HepG2 (cell line): ENCODE measurements around the gene SYNE2. TPM values are rescaled to one million over a fixed set of nuclear protein-coding genes. Genes with fewer than 3 reads are reported as not detected.

Experiments used
- ATAC-seq: fragments of 200-7000 bp; cut with Tn5 transposase; 3 replicates; pipeline ENCODE4 v1.9.1; 2020; ENCODE audit warnings: mild to moderate bottlenecking, moderate library complexity
- BruUV-seq: library from RNA; stranded (reverse); fragments of 400-500 nt; replicated peaks from 2 replicates; lab custom pipeline; 2021; lab: Mats Ljungman, UMichigan
- CTCF ChIA-PET: fragments of 300-600 bp; formaldehyde crosslinking; extraction: SDS; loops from one replicate; lab custom pipeline; 2021; ENCODE audit warnings: low total read pairs, inconsistent platforms, low intra/inter-chr PET ratio; lab: Yijun Ruan, JAX
- POLR2A ChIA-PET: fragments of 350-600 bp; sonication (Branson Sonifier 250); formaldehyde crosslinking; loops from one replicate; lab custom pipeline; 2020; ENCODE audit warnings: antibody characterized with exemption, inconsistent platforms; lab: Yijun Ruan, JAX
- DNase-seq: peaks from one replicate; pipeline ENCODE4 v3.0.0-alpha.2; 2015; ENCODE audit warnings: low spot score
- FAIRE-seq: peaks from 3 replicates; lab custom pipeline; 2011; peaks lifted over from hg19 to GRCh38; lab: Jason Lieb, UNC
- H2AFZ ChIP-seq: one replicate; pipeline ENCODE4 v1.6.1; 2011; ENCODE audit warnings: low read length, inconsistent platforms
- H3K27ac ChIP-seq: fragments of 300-600 bp; 3 replicates; pipeline ENCODE4 v1.8.0; 2011; ENCODE audit warnings: mixed run types, mild to moderate bottlenecking, mixed read lengths, low read length, inconsistent platforms; ENCODE audit not compliant: insufficient read depth; ENCODE audit errors: extremely low read length
- H3K27me3 ChIP-seq, 2 experiments: fragments of 200-600 bp in 1 of 2; 2 replicates in 1 of 2; 3 replicates in 1 of 2; pipeline versions ENCODE4 v1.6.0 to v1.8.0; 2011; ENCODE audit warnings: low read length in 2 of 2, mild to moderate bottlenecking in 2 of 2, moderate library complexity in 2 of 2, inconsistent platforms in 1 of 2; ENCODE audit not compliant: insufficient read depth in 2 of 2, control insufficient read depth in 1 of 2
- H3K36me3 ChIP-seq, 2 experiments: fragments of 200-600 bp in 1 of 2; replicated peaks in 1 of 2; 2 replicates in 1 of 2; 3 replicates in 1 of 2; pipeline versions ENCODE4 v1.5.1 to v1.8.0; 2011; ENCODE audit warnings: low read length in 2 of 2, inconsistent platforms in 1 of 2; ENCODE audit not compliant: insufficient read depth in 2 of 2, control insufficient read depth in 1 of 2
- H3K4me1 ChIP-seq: 2 replicates; pipeline ENCODE4 v1.5.1; 2012; ENCODE audit warnings: low read length, inconsistent platforms; ENCODE audit not compliant: insufficient read depth
- H3K4me2 ChIP-seq: 2 replicates; pipeline ENCODE4 v1.6.0; 2011; ENCODE audit warnings: low read depth, low read length, inconsistent platforms
- H3K4me3 ChIP-seq, 3 experiments: fragments of 200-600 bp in 1 of 3; sonication (generic), shearing (Covaris generic) in 1 of 3; replicated peaks in 1 of 3; 2 replicates each; pipeline ENCODE4 v1.5.1; 2011 to 2016; ENCODE audit warnings: low read length in 3 of 3, inconsistent platforms in 2 of 3, low read depth in 2 of 3, mild to moderate bottlenecking in 2 of 3, control low read depth in 1 of 3, mixed read lengths in 1 of 3; ENCODE audit not compliant: insufficient read depth in 1 of 3
- H3K79me2 ChIP-seq: one replicate; pipeline ENCODE4 v1.6.1; 2011; ENCODE audit warnings: low read length, inconsistent platforms; ENCODE audit not compliant: insufficient read depth
- H3K9ac ChIP-seq: 2 replicates; pipeline ENCODE4 v1.6.0; 2011; ENCODE audit warnings: mild to moderate bottlenecking, low read depth, low read length, inconsistent platforms; ENCODE audit not compliant: insufficient read depth
- H3K9me3 ChIP-seq: 2 replicates; pipeline ENCODE4 v1.5.1; 2012; ENCODE audit warnings: mild to moderate bottlenecking, low read length
- H4K20me1 ChIP-seq: 2 replicates; pipeline ENCODE4 v1.6.0; 2011; ENCODE audit warnings: inconsistent platforms, mild to moderate bottlenecking, low read length, moderate library complexity; ENCODE audit not compliant: insufficient read depth
- FOSL1 ChIP-seq: sonication (generic); formaldehyde crosslinking; IDR thresholded peaks from 2 replicates; pipeline ENCODE4 v1.9.0; 2021; ENCODE audit warnings: missing genetic modification reagents, borderline replicate concordance
- GTF3A ChIP-seq: sonication (generic); formaldehyde crosslinking; conservative IDR thresholded peaks from 2 replicates; pipeline ENCODE4 v1.4.0; 2020; ENCODE audit warnings: mild to moderate bottlenecking, missing genetic modification reagents
- LCORL ChIP-seq, 2 experiments: fragments of 450-650 bp in 1 of 2; sonication (generic) in 1 of 2; formaldehyde crosslinking in 1 of 2; IDR thresholded peaks; 2 replicates each; pipeline versions ENCODE4 v1.5.0 to v1.6.1; 2017 to 2020; ENCODE audit warnings: antibody characterized with exemption in 1 of 2, missing genetic modification reagents in 1 of 2
- POLR2A ChIP-seq, 2 experiments: IDR thresholded peaks; 2 replicates each; pipeline ENCODE4 v1.6.1; 2011; ENCODE audit warnings: low read depth in 2 of 2, low read length in 2 of 2, mild to moderate bottlenecking in 1 of 2, moderate library complexity in 1 of 2; ENCODE audit not compliant: insufficient read depth in 1 of 2
- SALL2 ChIP-seq: sonication (generic); formaldehyde crosslinking; IDR thresholded peaks from 2 replicates; pipeline ENCODE4 v1.8.1; 2023; ENCODE audit warnings: mild to moderate bottlenecking, missing genetic modification reagents, inconsistent platforms
- SMC3 ChIP-seq: IDR thresholded peaks from 2 replicates; pipeline ENCODE4 v1.6.1; 2011; ENCODE audit warnings: low read length, improper control_type of control experiment
- TFDP1 ChIP-seq: IDR thresholded peaks from 2 replicates; pipeline ENCODE4 v1.6.1; 2016; ENCODE audit warnings: missing compliant biosample characterization, missing genetic modification reagents, borderline replicate concordance
- TRAFD1 ChIP-seq: sonication (generic); formaldehyde crosslinking; IDR thresholded peaks from 2 replicates; pipeline ENCODE4 v1.5.1; 2020; ENCODE audit warnings: missing genetic modification reagents, mild to moderate bottlenecking, borderline replicate concordance
- ZMYM3 ChIP-seq: sonication (generic); formaldehyde crosslinking; IDR thresholded peaks from 2 replicates; pipeline ENCODE4 v1.5.1; 2020; ENCODE audit warnings: mild to moderate bottlenecking, missing genetic modification reagents
- ZNF101 ChIP-seq: sonication (generic); formaldehyde crosslinking; IDR thresholded peaks from 2 replicates; pipeline ENCODE4 v1.4.0; 2020; ENCODE audit warnings: mild to moderate bottlenecking, low read depth, missing genetic modification reagents, borderline replicate concordance
- ZNF17 ChIP-seq: sonication (generic); formaldehyde crosslinking; IDR thresholded peaks from 2 replicates; pipeline ENCODE4 v1.5.0; 2020; ENCODE audit warnings: mild to moderate bottlenecking, missing genetic modification reagents
- ZNF75D ChIP-seq: sonication (generic); formaldehyde crosslinking; IDR thresholded peaks from 2 replicates; pipeline ENCODE4 v1.8.1; 2023; ENCODE audit warnings: missing genetic modification reagents, mild to moderate bottlenecking, borderline replicate concordance
- ZNF83 ChIP-seq: sonication (generic); formaldehyde crosslinking; IDR thresholded peaks from 2 replicates; pipeline ENCODE4 v1.4.0; 2020; ENCODE audit warnings: missing genetic modification reagents, mild to moderate bottlenecking, borderline replicate concordance
- ZSCAN22 ChIP-seq: sonication (generic); formaldehyde crosslinking; IDR thresholded peaks from 2 replicates; pipeline ENCODE4 v1.4.0; 2020; ENCODE audit warnings: mild to moderate bottlenecking, missing genetic modification reagents
- WGBS: methylation state at CpG from one replicate; pipeline ENCODE4 v1.1.6; 2017; ENCODE audit warnings: low lambda C conversion rate; 5-methylcytosine and 5-hydroxymethylcytosine counted together
- in situ Hi-C: cut with HindIII; loops from 2 replicates; pipeline ENCODE4 v1.10.0; 2017; ENCODE audit warnings: low pct_unique_long_range_greater_than_20kb; ENCODE audit not compliant: extremely low pct_ligation_motif_present
- intact Hi-C: fragments of 100-400 bp; cut with micrococcal nuclease; formaldehyde crosslinking; loops from one replicate; pipeline ENCODE4 v1.10.0; 2022; ENCODE audit not compliant: unreplicated experiment
- polyA plus RNA-seq, 8 experiments: library from polyadenylated mRNA; depleted of rRNA in 3 of 8; stranded (reverse) in 7 of 8; unstranded in 1 of 8; fragments of >200 nt; fragmentation: Illumina TruSeq in 4 of 8; extraction: Trizol in 4 of 8; gene quantifications; 2 replicates each; pipeline versions ENCODE4 v1.2.1 to v1.2.3, GENCODE V29; 2011 to 2016; ENCODE audit warnings: low read depth in 4 of 8, missing spikeins in 1 of 8, mixed read lengths in 1 of 8; ENCODE audit not compliant: insufficient read depth in 1 of 8
- total RNA-seq, 5 experiments: library from RNA; depleted of rRNA; stranded (reverse); fragments of >200 nt; fragmentation: Illumina TruSeq; extraction: Trizol; gene quantifications; 2 replicates each; pipeline ENCODE4 v1.2.3, GENCODE V29; 2016; ENCODE audit warnings: low read depth in 1 of 5
- TF ChIP-seq, protein P1 (sequence below): sonication (generic); formaldehyde crosslinking; IDR thresholded peaks from 2 replicates; pipeline ENCODE4 v1.4.0; 2020; ENCODE audit warnings: missing genetic modification reagents, borderline replicate concordance
- TF ChIP-seq, protein P2 (sequence below): sonication (generic); formaldehyde crosslinking; IDR thresholded peaks from 2 replicates; pipeline ENCODE4 v1.4.0; 2020; ENCODE audit warnings: missing genetic modification reagents

The SYNE2 gene
- total and polyA plus RNA-seq, 2 of the 13 experiments (the other 11 are each of a cell fraction or from before 2014, with no cell fraction given), result 6.2 to 13.3 TPM

DNA sequence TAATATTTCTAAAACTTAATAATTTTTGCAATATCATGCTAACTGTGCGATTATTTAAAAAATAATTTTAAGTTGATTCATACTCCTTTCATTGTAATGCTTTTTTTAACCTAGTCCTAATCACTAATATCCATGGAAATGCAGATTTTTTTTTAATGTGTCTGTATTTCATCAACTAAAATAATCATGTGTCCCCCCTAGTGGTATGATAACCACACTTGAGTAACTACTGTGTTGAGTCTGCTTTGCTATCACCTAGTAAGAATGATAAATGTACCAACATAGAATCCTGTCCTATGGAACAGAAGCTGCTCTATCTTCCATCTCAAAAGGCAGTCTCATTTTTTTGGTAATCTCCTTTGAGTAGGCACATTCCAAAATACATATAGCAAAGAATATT, 19.1 kb upstream of the SYNE2 start (continued):
- TF ChIP-seq TFDP1 (CRISPR knock-in tag) (no peak), ZMYM3 (CRISPR knock-in tag) (no peak), ZSCAN22 (CRISPR knock-in tag) (no peak)
- TF ChIP-seq, protein P1, sequence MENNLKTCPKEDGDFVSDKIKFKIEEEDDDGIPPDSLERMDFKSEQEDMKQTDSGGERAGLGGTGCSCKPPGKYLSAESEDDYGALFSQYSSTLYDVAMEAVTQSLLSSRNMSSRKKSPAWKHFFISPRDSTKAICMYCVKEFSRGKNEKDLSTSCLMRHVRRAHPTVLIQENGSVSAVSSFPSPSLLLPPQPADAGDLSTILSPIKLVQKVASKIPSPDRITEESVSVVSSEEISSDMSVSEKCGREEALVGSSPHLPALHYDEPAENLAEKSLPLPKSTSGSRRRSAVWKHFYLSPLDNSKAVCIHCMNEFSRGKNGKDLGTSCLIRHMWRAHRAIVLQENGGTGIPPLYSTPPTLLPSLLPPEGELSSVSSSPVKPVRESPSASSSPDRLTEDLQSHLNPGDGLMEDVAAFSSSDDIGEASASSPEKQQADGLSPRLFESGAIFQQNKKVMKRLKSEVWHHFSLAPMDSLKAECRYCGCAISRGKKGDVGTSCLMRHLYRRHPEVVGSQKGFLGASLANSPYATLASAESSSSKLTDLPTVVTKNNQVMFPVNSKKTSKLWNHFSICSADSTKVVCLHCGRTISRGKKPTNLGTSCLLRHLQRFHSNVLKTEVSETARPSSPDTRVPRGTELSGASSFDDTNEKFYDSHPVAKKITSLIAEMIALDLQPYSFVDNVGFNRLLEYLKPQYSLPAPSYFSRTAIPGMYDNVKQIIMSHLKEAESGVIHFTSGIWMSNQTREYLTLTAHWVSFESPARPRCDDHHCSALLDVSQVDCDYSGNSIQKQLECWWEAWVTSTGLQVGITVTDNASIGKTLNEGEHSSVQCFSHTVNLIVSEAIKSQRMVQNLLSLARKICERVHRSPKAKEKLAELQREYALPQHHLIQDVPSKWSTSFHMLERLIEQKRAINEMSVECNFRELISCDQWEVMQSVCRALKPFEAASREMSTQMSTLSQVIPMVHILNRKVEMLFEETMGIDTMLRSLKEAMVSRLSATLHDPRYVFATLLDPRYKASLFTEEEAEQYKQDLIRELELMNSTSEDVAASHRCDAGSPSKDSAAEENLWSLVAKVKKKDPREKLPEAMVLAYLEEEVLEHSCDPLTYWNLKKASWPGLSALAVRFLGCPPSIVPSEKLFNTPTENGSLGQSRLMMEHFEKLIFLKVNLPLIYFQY, result no peak

DNA sequence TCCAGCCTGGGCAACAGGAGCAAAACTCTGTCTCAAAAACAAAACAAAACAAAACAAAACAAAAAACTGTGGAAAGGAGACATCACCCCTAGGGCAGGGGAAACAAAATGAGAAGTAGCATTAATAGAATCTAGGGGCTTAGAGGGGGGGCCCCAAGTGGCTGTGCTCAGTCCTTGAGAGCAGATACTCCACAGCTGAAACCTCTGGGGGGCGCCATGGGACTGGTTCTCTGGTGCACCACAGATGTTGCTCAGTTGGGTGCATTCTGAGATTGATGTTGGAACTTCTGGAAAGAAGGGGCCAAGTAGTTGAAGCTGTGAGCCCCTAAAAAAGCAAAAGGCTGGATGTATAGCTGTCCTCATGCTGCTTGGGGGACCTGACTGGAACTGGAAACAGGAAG, 11.8 kb upstream of the SYNE2 start:
- POLR2A ChIA-PET, result no interaction called here
- Histone ChIP-seq H3K9me3 (no peaks in the 10 kb centered on the region), H3K27ac (no peak overlapping the region), H3K9ac (no peak overlapping the region), H3K4me3 (no peak overlapping the region), H3K27me3 (no peaks in the 10 kb centered on the region; a peak in 2 of 5 replicates), H3K36me3 (no peaks in the 10 kb centered on the region), H2AFZ (no peak overlapping the region), H3K4me2 (no peak overlapping the region), H3K4me1 (no peaks in the 10 kb centered on the region), H4K20me1 (no peaks in the 10 kb centered on the region), H3K79me2 (no peaks in the 10 kb centered on the region)
- peak; percentile 44 for DNase-seq
- no TSS peak for BruUV-seq
- intact Hi-C loops, result loop anchor here (1.0 kb wide), 1 partner anchor 454 kb away; no protein-coding TSS in a partner anchor
- peak; percentile 84 for ATAC-seq
- in situ Hi-C loops, result no loop called here
- CTCF ChIA-PET, result interaction anchor here (1.4 kb wide), 1 partner anchor 454 kb away, joined by 9 read pairs; the partner anchor contains the start of gene ESR2
- no CpG with 5 or more reads among the region's 1 CpG for WGBS
- FAIRE-seq, result no peak
- TF ChIP-seq ZNF83 (CRISPR knock-in tag), result no peak
- TF ChIP-seq, protein P2, sequence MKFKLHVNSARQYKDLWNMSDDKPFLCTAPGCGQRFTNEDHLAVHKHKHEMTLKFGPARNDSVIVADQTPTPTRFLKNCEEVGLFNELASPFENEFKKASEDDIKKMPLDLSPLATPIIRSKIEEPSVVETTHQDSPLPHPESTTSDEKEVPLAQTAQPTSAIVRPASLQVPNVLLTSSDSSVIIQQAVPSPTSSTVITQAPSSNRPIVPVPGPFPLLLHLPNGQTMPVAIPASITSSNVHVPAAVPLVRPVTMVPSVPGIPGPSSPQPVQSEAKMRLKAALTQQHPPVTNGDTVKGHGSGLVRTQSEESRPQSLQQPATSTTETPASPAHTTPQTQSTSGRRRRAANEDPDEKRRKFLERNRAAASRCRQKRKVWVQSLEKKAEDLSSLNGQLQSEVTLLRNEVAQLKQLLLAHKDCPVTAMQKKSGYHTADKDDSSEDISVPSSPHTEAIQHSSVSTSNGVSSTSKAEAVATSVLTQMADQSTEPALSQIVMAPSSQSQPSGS (CRISPR knock-in tag), result no peak
- TF ChIP-seq ZNF17 (CRISPR knock-in tag), result no peak
- no peak for TF ChIP-seq TRAFD1 (CRISPR knock-in tag)
- TF ChIP-seq FOSL1 (CRISPR knock-in tag), result no peak
- TF ChIP-seq POLR2A (IDR thresholded peaks at IDR 0.05; ENCODE audit: insufficient read depth in 1 of 2, low read depth in 2 of 2, low read length in 2 of 2), result no peak
- TF ChIP-seq LCORL (IDR thresholded peaks at IDR 0.05), result no peak
- no peak for TF ChIP-seq LCORL (CRISPR knock-in tag; IDR thresholded peaks at IDR 0.05)
- no peak for TF ChIP-seq ZNF101 (CRISPR knock-in tag)
- TF ChIP-seq ZNF75D (CRISPR knock-in tag), result no peak
- TF ChIP-seq GTF3A (CRISPR knock-in tag), result no peak
- peak; percentile 19; the same call in 1 of the 2 replicates for TF ChIP-seq SMC3
- no peak for TF ChIP-seq SALL2 (CRISPR knock-in tag)
